Stomach (tissue), 4 donors: ENCODE results near the gene CD19.

Source experiments
- CTCF ChIP-seq, 7 experiments: fragments of 450-650 bp in 4 of 7; fragments of 200-600 bp in 3 of 7; sonication (generic) in 3 of 7; IDR thresholded peaks; one replicate each; pipeline ENCODE4 v1.5.1; 2016 to 2019; ENCODE audit warnings: antibody characterized with exemption in 7 of 7, control low read depth in 2 of 7, mild to moderate bottlenecking in 1 of 7
- POLR2A ChIP-seq, 4 donors: fragments of 450-650 bp; IDR thresholded peaks; one replicate each; pipeline ENCODE4 v1.6.1; 2016; ENCODE audit warnings: antibody characterized with exemption in 4 of 4, control low read depth in 2 of 4, mild to moderate bottlenecking in 1 of 4, moderate library complexity in 1 of 4

DNA sequence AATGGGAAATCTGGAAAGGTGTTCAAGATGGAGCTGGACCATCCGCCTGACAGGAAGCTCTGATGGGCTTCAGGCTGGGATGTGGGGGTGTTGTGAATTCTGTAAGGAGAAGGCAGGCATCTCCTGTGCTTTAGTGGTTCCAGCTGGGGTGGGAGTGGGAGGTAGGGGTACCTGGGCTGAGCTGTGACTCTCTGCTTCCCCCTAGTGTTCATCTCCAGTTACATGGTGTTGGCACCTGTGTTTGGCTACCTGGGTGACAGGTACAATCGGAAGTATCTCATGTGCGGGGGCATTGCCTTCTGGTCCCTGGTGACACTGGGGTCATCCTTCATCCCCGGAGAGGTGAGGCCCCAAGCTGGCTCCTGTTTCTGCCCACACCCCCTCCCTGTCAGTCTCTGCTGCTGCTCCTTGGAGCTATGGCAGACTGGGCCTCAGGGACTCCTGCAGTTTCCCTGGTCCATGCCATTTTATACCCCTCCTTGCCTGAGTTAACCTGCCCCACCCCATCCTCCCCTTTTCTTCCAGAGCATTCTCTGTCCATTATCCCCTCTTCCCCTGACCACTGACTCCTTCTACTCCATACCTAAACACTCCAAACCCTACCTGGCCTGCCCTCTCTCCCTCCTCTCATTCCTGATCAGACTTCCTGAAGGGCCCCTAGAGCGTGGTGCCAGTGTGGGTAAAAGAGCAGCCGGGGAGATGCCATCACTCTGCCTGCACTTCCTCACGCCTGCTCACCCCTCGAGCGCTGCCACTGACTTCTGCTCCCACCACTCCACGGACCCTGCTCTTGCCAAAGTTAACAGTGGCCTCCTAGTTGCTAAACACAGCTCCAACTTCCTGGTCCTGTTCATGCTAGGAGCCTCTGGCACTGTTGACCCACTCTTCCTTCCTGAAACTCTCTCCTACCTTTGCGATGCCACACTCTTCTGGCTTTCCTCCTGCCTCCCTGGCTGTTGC lies 46.2 kb downstream of the CD19 start:
- no peak for TF ChIP-seq POLR2A (IDR thresholded peaks at IDR 0.05)
- TF ChIP-seq CTCF (IDR thresholded peaks at IDR 0.05) = peak in 5 of 7 experiments; percentile 11 to 35 (median 30)
